H1 (cell line): ENCODE results near the gene USB1. TPM values are rescaled to one million over a fixed set of nuclear protein-coding genes. Genes with fewer than 3 reads are reported as not detected.

Source experiments
- CTCF ChIA-PET: fragments of 300-600 bp; sonication (Branson Sonifier 250); formaldehyde crosslinking; loops from one replicate; lab custom pipeline; 2021; ENCODE audit not compliant: partially characterized antibody; lab: Charles Lee
- POLR2A ChIA-PET: fragments of 300-600 bp; sonication (Branson Sonifier 250); formaldehyde crosslinking; loops from one replicate; lab custom pipeline; 2021; ENCODE audit warnings: inconsistent platforms; ENCODE audit not compliant: partially characterized antibody; lab: Charles Lee
- DNase-seq, 2 experiments: peaks; one replicate each; pipeline versions ENCODE4 v3.0.0 to v3.0.0-alpha.2; 2010 to 2022; ENCODE audit warnings: low spot score in 2 of 2, low read depth in 1 of 2, mixed read lengths in 1 of 2
- FAIRE-seq: peaks from 2 replicates; lab custom pipeline; 2011; peaks lifted over from hg19 to GRCh38; lab: Jason Lieb, UNC
- H2AFZ ChIP-seq: 2 replicates; pipeline ENCODE4 v1.8.1; 2012; ENCODE audit warnings: low read length, inconsistent platforms
- H2AK5ac ChIP-seq: 2 replicates; pipeline ENCODE4 v1.6.1; 2013; ENCODE audit warnings: low read depth, low read length
- H2BK120ac ChIP-seq: replicated peaks from 2 replicates; pipeline ENCODE3; 2013; ENCODE audit warnings: low read depth, low read length, inconsistent platforms
- H2BK12ac ChIP-seq: 2 replicates; pipeline ENCODE4 v1.6.1; 2013; ENCODE audit warnings: low read depth, low read length
- H2BK15ac ChIP-seq: 2 replicates; pipeline ENCODE4 v1.6.1; 2013; ENCODE audit warnings: low read length
- H2BK20ac ChIP-seq: 2 replicates; pipeline ENCODE4 v1.6.1; 2013; ENCODE audit warnings: low read length
- H2BK5ac ChIP-seq: 2 replicates; pipeline ENCODE4 v1.6.1; 2013; ENCODE audit warnings: low read depth, low read length
- H3K14ac ChIP-seq: 2 replicates; pipeline ENCODE4 v1.6.1; 2013; ENCODE audit warnings: inconsistent platforms; ENCODE audit not compliant: insufficient read length
- H3K18ac ChIP-seq: 2 replicates; pipeline ENCODE4 v1.6.1; 2013; ENCODE audit warnings: low read length; ENCODE audit errors: extremely low read depth
- H3K23ac ChIP-seq: 2 replicates; pipeline ENCODE4 v1.6.1; 2013; ENCODE audit warnings: inconsistent platforms; ENCODE audit not compliant: insufficient read length
- H3K23me2 ChIP-seq: 2 replicates; pipeline ENCODE4 v1.6.1; 2013; ENCODE audit warnings: low read depth, low read length
- H3K27ac ChIP-seq: 2 replicates; pipeline ENCODE4 v1.6.1; 2011; ENCODE audit warnings: low read depth, low read length, inconsistent platforms
- H3K27me3 ChIP-seq, 4 experiments: replicated peaks in 1 of 4; 1 replicate in 1 of 4; 2 replicates in 3 of 4; pipeline versions ENCODE4 v1.6.1 to v1.8.1; 2011 to 2013; ENCODE audit warnings: low read length in 3 of 4, mild to moderate bottlenecking in 3 of 4, inconsistent platforms in 2 of 4, mixed read lengths in 2 of 4, moderate library complexity in 1 of 4; ENCODE audit not compliant: control insufficient read depth in 3 of 4, insufficient read depth in 3 of 4; ENCODE audit errors: extremely low read depth in 1 of 4
- H3K36me3 ChIP-seq, 4 experiments: 2 replicates each; pipeline versions ENCODE4 v1.6.1 to v1.8.1; 2011 to 2013; ENCODE audit warnings: mild to moderate bottlenecking in 4 of 4, low read length in 3 of 4, moderate library complexity in 2 of 4, control low read depth in 1 of 4, inconsistent platforms in 1 of 4; ENCODE audit not compliant: insufficient read depth in 4 of 4, control insufficient read depth in 2 of 4
- H3K4ac ChIP-seq: replicated peaks from 2 replicates; pipeline ENCODE3; 2013; ENCODE audit warnings: low read length, low read depth, mixed read lengths, inconsistent platforms; ENCODE audit not compliant: insufficient read length
- H3K4me1 ChIP-seq, 4 experiments: replicated peaks in 1 of 4; 1 replicate in 1 of 4; 2 replicates in 3 of 4; pipeline versions ENCODE4 v1.6.1 to v1.8.1; 2011 to 2013; ENCODE audit warnings: low read length in 3 of 4, inconsistent platforms in 2 of 4, mixed read lengths in 1 of 4; ENCODE audit not compliant: insufficient read depth in 4 of 4, control insufficient read depth in 3 of 4
- H3K4me2 ChIP-seq, 2 experiments: 2 replicates each; pipeline versions ENCODE4 v1.6.1 to v1.8.1; 2011 to 2013; ENCODE audit warnings: low read depth in 2 of 2, low read length in 2 of 2, control low read depth in 1 of 2, inconsistent platforms in 1 of 2, mild to moderate bottlenecking in 1 of 2; ENCODE audit not compliant: insufficient read depth in 1 of 2
- H3K4me3 ChIP-seq, 4 experiments: fragments of 200-600, 300-600 bp in 1 of 4; sonication (generic), shearing (Covaris generic), sonication (Bioruptor Twin) in 1 of 4; 2 replicates each; pipeline versions ENCODE4 v1.5.1 to v1.8.1; 2011 to 2016; ENCODE audit warnings: low read length in 4 of 4, low read depth in 3 of 4, control low read depth in 2 of 4, inconsistent platforms in 2 of 4, mild to moderate bottlenecking in 2 of 4, mixed read lengths in 1 of 4, moderate library complexity in 1 of 4; ENCODE audit not compliant: insufficient read depth in 2 of 4; ENCODE audit errors: extremely low read depth in 1 of 4
- H3K56ac ChIP-seq: replicated peaks from 2 replicates; pipeline ENCODE3; 2013; ENCODE audit warnings: low read depth, mild to moderate bottlenecking, mixed read lengths, low read length, inconsistent platforms; ENCODE audit not compliant: insufficient read length
- H3K79me1 ChIP-seq: 2 replicates; pipeline ENCODE4 v1.6.1; 2013; ENCODE audit warnings: low read depth, low read length, control low read depth
- H3K79me2 ChIP-seq, 2 experiments: 2 replicates each; pipeline versions ENCODE4 v1.6.1 to v1.8.1; 2012 to 2013; ENCODE audit warnings: low read length in 2 of 2, mild to moderate bottlenecking in 2 of 2, inconsistent platforms in 1 of 2; ENCODE audit not compliant: insufficient read depth in 2 of 2, control insufficient read depth in 1 of 2
- H3K9ac ChIP-seq, 4 experiments: replicated peaks in 1 of 4; 1 replicate in 1 of 4; 2 replicates in 3 of 4; pipeline versions ENCODE4 v1.6.1 to v1.8.1; 2011 to 2013; ENCODE audit warnings: low read depth in 3 of 4, low read length in 3 of 4, control low read depth in 2 of 4, mild to moderate bottlenecking in 2 of 4, moderate library complexity in 2 of 4, inconsistent platforms in 1 of 4; ENCODE audit errors: extremely low read depth in 1 of 4
- H3K9me3 ChIP-seq, 2 experiments: 2 replicates each; pipeline versions ENCODE4 v1.6.1 to v1.8.1; 2012 to 2013; ENCODE audit warnings: mild to moderate bottlenecking in 2 of 2, moderate library complexity in 2 of 2, control low read depth in 1 of 2, inconsistent platforms in 1 of 2, low read depth in 1 of 2, low read length in 1 of 2, mixed read lengths in 1 of 2; ENCODE audit not compliant: insufficient read depth in 2 of 2
- H4K20me1 ChIP-seq, 2 experiments: replicated peaks in 1 of 2; 2 replicates each; pipeline versions ENCODE3 to v1.8.1; 2011 to 2013; ENCODE audit warnings: inconsistent platforms in 2 of 2, low read length in 2 of 2, mild to moderate bottlenecking in 1 of 2; ENCODE audit not compliant: insufficient read depth in 2 of 2, control insufficient read depth in 1 of 2
- H4K5ac ChIP-seq: 2 replicates; pipeline ENCODE4 v1.6.1; 2013; ENCODE audit warnings: low read length, low read depth, mixed read lengths, inconsistent platforms; ENCODE audit not compliant: insufficient read length
- H4K8ac ChIP-seq: 2 replicates; pipeline ENCODE4 v1.8.0; 2013; ENCODE audit warnings: mild to moderate bottlenecking, moderate library complexity, low read length, inconsistent platforms; ENCODE audit not compliant: insufficient read depth; ENCODE audit errors: extremely low read depth
- H4K91ac ChIP-seq: replicated peaks from 2 replicates; pipeline ENCODE3; 2013; ENCODE audit warnings: low read length, mixed read lengths, inconsistent platforms; ENCODE audit not compliant: insufficient read length
- CBX5 ChIP-seq: fragments of 300-800, 300-1000 bp; sonication (generic); IDR thresholded peaks from 2 replicates; pipeline ENCODE4 v1.7.1; 2016; ENCODE audit warnings: antibody characterized with exemption, low read length, low read depth
- MAFK ChIP-seq: IDR thresholded peaks from 2 replicates; pipeline ENCODE4 v1.6.1; 2012; ENCODE audit warnings: low read depth, mild to moderate bottlenecking, improper control_type of control experiment, low read length
- WGBS, 2 experiments: shearing (Covaris generic) in 1 of 2; methylation state at CpG; one replicate each; pipeline versions ENCODE4 v1.1.6 to v1.1.7; 2013 to 2015; ENCODE audit warnings: low lambda C conversion rate in 2 of 2, mixed read lengths in 2 of 2, inconsistent platforms in 1 of 2, low coverage in 1 of 2, missing lambda C conversion rate in 1 of 2; ENCODE audit not compliant: insufficient replicate concordance in 2 of 2, insufficient coverage in 1 of 2, insufficient read length in 1 of 2; ENCODE audit errors: extremely low coverage in 1 of 2, missing lambda C conversion rate in 1 of 2; 5-methylcytosine and 5-hydroxymethylcytosine counted together
- polyA plus RNA-seq, 7 experiments: library from polyadenylated mRNA; depleted of rRNA in 3 of 7; stranded (reverse) in 5 of 7; unstranded in 2 of 7; fragments of >200 nt in 5 of 7; fragments of 200-250 nt in 2 of 7; gene quantifications; 1 replicate in 5 of 7; 2 replicates in 1 of 7; 4 replicates in 1 of 7; pipeline versions ENCODE4 v1.2.1 to v1.2.3, GENCODE V29; 2011 to 2013; ENCODE audit warnings: missing spikeins in 2 of 7, mixed read lengths in 2 of 7
- total RNA-seq: library from RNA; stranded (reverse); fragmentation: NEBNext Ultra II Directional; extraction: Animal tissue kit (Norgen Biotek cat#: 25700); gene quantifications from 2 replicates; pipeline ENCODE4 v1.2.1, GENCODE V29; 2021

Gene USB1
- total and polyA plus RNA-seq, 2 of the 8 experiments (the other 6 are each of a cell fraction or from before 2014, with no cell fraction given) = 65.4 to 75.9 TPM

DNA sequence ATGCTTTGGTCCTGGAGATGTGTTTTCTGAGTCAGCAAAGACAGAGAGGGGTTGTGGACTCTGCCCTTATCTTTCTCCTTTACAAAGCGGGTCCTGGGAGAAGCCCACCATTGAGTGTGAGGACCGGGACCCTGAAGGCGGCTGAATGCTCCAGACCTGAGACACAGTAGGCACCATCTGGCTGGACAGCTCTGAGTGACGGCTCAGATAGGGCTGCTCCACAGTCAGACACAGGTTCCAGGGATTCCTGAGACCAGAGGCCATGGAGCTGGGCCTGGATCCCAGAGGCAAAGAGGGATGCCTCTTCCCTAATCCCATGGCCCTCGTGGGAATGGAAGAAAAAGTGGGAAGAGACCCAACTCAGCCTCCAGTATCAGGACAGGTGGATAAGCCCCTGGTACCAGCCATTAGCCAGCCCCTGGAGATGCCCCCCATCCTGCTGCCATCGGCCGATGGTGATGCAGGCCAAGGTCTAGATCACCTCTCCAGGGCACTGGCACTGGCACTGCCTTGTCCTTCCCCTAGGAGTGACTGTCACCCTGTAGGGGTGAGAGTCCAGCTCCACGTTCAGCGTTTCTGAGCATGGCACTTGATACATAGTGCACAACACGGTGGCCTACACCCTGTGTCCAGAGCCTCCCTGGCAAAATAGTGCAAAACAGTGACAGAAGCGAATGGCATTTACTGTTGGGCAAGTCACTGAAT lies 29.1 kb downstream of the USB1 start:
- H3K14ac ChIP-seq = no peak overlapping the region
- H2BK5ac ChIP-seq = no peak overlapping the region
- no peak overlapping the region for H3K18ac ChIP-seq
- H3K4me1 ChIP-seq = peaks cover 0 to 24% (median 15%) of the 10 kb centered on the region in 4 experiments; a peak in 6 of 7 replicates
- H4K5ac ChIP-seq = no peak overlapping the region
- H4K91ac ChIP-seq = no peak overlapping the region
- ChIA-PET CTCF (interaction anchor here (0.5 to 19.9 kb wide), 10 partner anchors 9 to 124 kb away, joined by 3 to 362 read pairs (median 4); partner anchors contain the start of genes CFAP20 and USB1), POLR2A (no interaction called here)
- H3K27ac ChIP-seq = no peak overlapping the region
- H3K23me2 ChIP-seq = peaks cover 18% of the 10 kb centered on the region; the same call in 1 of the 2 replicates
- H4K20me1 ChIP-seq = peaks cover 7 to 23% of the 10 kb centered on the region in 2 experiments
- no peak overlapping the region for H3K56ac ChIP-seq
- H2BK12ac ChIP-seq = peak overlapping the region; percentile 60; the same call in 1 of the 2 replicates
- no peak for FAIRE-seq
- H2AFZ ChIP-seq = no peak overlapping the region
- H2BK20ac ChIP-seq = no peak overlapping the region
- no peaks in the 10 kb centered on the region for H3K9me3 ChIP-seq
- H2BK120ac ChIP-seq = no peak overlapping the region
- H2AK5ac ChIP-seq = no peak overlapping the region; the same call in 1 of the 2 replicates
- H3K79me1 ChIP-seq = peaks cover 26% of the 10 kb centered on the region
- H3K4ac ChIP-seq = no peak overlapping the region
- 94% methylated on average over 11 of the region's 11 CpGs; no CpG with 5 or more reads in 1 of the 2 experiments for WGBS, 2 experiments
- DNase-seq = no peak
- no peak overlapping the region for H4K8ac ChIP-seq
- H3K27me3 ChIP-seq = no peaks in the 10 kb centered on the region; a peak in 2 of 7 replicates
- no peak overlapping the region for H2BK15ac ChIP-seq
- no peak overlapping the region for H3K23ac ChIP-seq
- TF ChIP-seq MAFK (no peak), CBX5 (no peak)
- H3K9ac ChIP-seq = no peak overlapping the region
- H3K79me2 ChIP-seq = peaks cover 0 to 51% of the 10 kb centered on the region in 2 experiments; a peak in 2 of 4 replicates
- no peak overlapping the region for H3K4me2 ChIP-seq
- no peak overlapping the region for H3K4me3 ChIP-seq
- no peaks in the 10 kb centered on the region for H3K36me3 ChIP-seq
